ENCODE results near the gene NSG1.
"Not testable (repeated sequence)": the region's sequence is repeated elsewhere in the genome, so short reads cannot be mapped to it uniquely, and the experiment has no call there.

Gene NSG1

GRCh38 chr4:4461850-4462249, 74.9 kb downstream of the NSG1 start:
- FAIRE-seq (no peak), DNase-seq (ENCODE audit: insufficient read length, low spot score) (no peak)

GRCh38 chr4:4462970-4463369, 76.1 kb downstream of the NSG1 start:
- DNase-seq (ENCODE audit: insufficient read length, low spot score) (no peak), FAIRE-seq (no peak)

- DNase-seq (ENCODE audit: insufficient read length, low spot score); FAIRE-seq: not testable (repeated sequence)
These were observed 78.3 kb downstream of the NSG1 start for GRCh38 chr4:4465238-4465637.
